SKM-1 treated with dmso at 0.1 percent for 144 hours (cell line): ENCODE data around the gene DDX3X.
"Not testable (repeated sequence)": the region's sequence is repeated elsewhere in the genome, so short reads cannot be mapped to it uniquely, and the experiment has no call there.

Source experiments
- DNase-seq: peaks from one replicate; lab custom pipeline; 2025; ENCODE audit not compliant: unreplicated experiment; lab: John Stamatoyannopoulos, UW

DDX3X gene

GRCh38 chrX:41369152-41369551 lies 35.2 kb downstream of the DDX3X start:
- no peak for DNase-seq

- not testable (repeated sequence) for DNase-seq
Observed at GRCh38 chrX:41371575-41371974, 37.6 kb downstream of the DDX3X start.

- no peak for DNase-seq
Observed at GRCh38 chrX:41373989-41374606, 40.1 kb downstream of the DDX3X start.

GRCh38 chrX:41377624-41378023 lies 43.7 kb downstream of the DDX3X start:
- DNase-seq: no peak

- DNase-seq: no peak
Observed at GRCh38 chrX:41381685-41382084, 47.7 kb downstream of the DDX3X start.

- no peak for DNase-seq
Observed at GRCh38 chrX:41382714-41383645, 49.0 kb downstream of the DDX3X start.

GRCh38 chrX:41384051-41384705 lies 50.2 kb downstream of the DDX3X start:
- DNase-seq: peak; percentile 75

- DNase-seq: no peak
Observed at GRCh38 chrX:41386222-41386990, 52.4 kb downstream of the DDX3X start.

- no peak for DNase-seq
Observed at GRCh38 chrX:41388543-41388942, 54.6 kb downstream of the DDX3X start.

GRCh38 chrX:41389311-41389888 lies 55.4 kb downstream of the DDX3X start:
- DNase-seq: no peak

- not testable (repeated sequence) for DNase-seq
Observed at GRCh38 chrX:41390576-41390975, 56.6 kb downstream of the DDX3X start.

GRCh38 chrX:41391606-41392005 lies 57.6 kb downstream of the DDX3X start:
- DNase-seq: no peak

- DNase-seq: no peak
Observed at GRCh38 chrX:41394293-41394692, 60.3 kb downstream of the DDX3X start.

- no peak for DNase-seq
Observed at GRCh38 chrX:41397219-41397618, 63.3 kb downstream of the DDX3X start.

GRCh38 chrX:41397768-41398167 lies 63.8 kb downstream of the DDX3X start:
- DNase-seq: no peak

- not testable (repeated sequence) for DNase-seq
Observed at GRCh38 chrX:41402556-41402955, 68.6 kb downstream of the DDX3X start.

GRCh38 chrX:41405551-41405950 lies 71.6 kb downstream of the DDX3X start:
- DNase-seq: no peak

GRCh38 chrX:41406201-41406600 lies 72.2 kb downstream of the DDX3X start:
- DNase-seq: no peak

- DNase-seq: no peak
Observed at GRCh38 chrX:41407816-41408215, 73.9 kb downstream of the DDX3X start.

- no peak for DNase-seq
Observed at GRCh38 chrX:41408576-41408975, 74.6 kb downstream of the DDX3X start.

GRCh38 chrX:41409006-41409405 lies 75.0 kb downstream of the DDX3X start:
- no peak for DNase-seq
